Ovary (tissue), 9 donors: ENCODE measurements around the gene PCDHGC3. TPM values are rescaled to one million over a fixed set of nuclear protein-coding genes. Genes with fewer than 3 reads are reported as not detected.

Experiments used
- DNase-seq, 5 donors: peaks; one replicate each; pipeline ENCODE4 v3.0.0-alpha.2; 2019 to 2020
- H3K27ac ChIP-seq, 2 donors: fragments of 200-600 bp; one replicate each; pipeline versions ENCODE4 v1.5.1 to v1.8.0; 2019 to 2022
- H3K27me3 ChIP-seq: fragments of 200-600 bp; one replicate; pipeline ENCODE4 v1.8.0; 2022
- H3K36me3 ChIP-seq: fragments of 200-600 bp; sonication (generic); one replicate; pipeline ENCODE4 v1.5.1; 2019
- H3K4me1 ChIP-seq: one replicate; pipeline ENCODE4 v1.8.1; 2013; ENCODE audit warnings: mild to moderate bottlenecking, moderate library complexity; ENCODE audit not compliant: insufficient read depth
- H3K4me3 ChIP-seq: fragments of 200-600 bp; sonication (generic); one replicate; pipeline ENCODE4 v1.5.1; 2017
- H3K9me3 ChIP-seq, 2 donors: fragments of 200-600 bp in 1 of 2; sonication (generic) in 1 of 2; one replicate each; pipeline versions ENCODE4 v1.5.1 to v1.8.1; 2013 to 2019; ENCODE audit warnings: mild to moderate bottlenecking in 1 of 2, moderate library complexity in 1 of 2
- CTCF ChIP-seq, 3 donors: fragments of 450-650 bp in 2 of 3; fragments of 200-600 bp in 1 of 3; IDR thresholded peaks; one replicate each; pipeline versions ENCODE4 v1.5.1 to v1.8.0; 2016 to 2022; ENCODE audit warnings: antibody characterized with exemption in 3 of 3, mild to moderate bottlenecking in 1 of 3
- EP300 ChIP-seq: sonication (generic); formaldehyde crosslinking; IDR thresholded peaks from one replicate; pipeline ENCODE4 v1.6.1; 2017; ENCODE audit warnings: antibody characterized with exemption
- POLR2A ChIP-seq: fragments of 450-650 bp; IDR thresholded peaks from one replicate; pipeline ENCODE4 v1.6.1; 2017; ENCODE audit warnings: antibody characterized with exemption, mild to moderate bottlenecking, moderate library complexity
- WGBS, 3 donors: extraction: QIAGEN DNeasy Blood & Tissue Kit in 1 of 3; methylation state at CpG; one replicate each; pipeline versions ENCODE4 v1.1.5 to v1.1.7; 2013 to 2017; 5-methylcytosine and 5-hydroxymethylcytosine counted together
- intact Hi-C, 4 donors: fragments of 100-400 bp; cut with DNase I; formaldehyde crosslinking; loops; one replicate each; pipeline versions ENCODE4 v1.11.0 to v1.15.1; 2022 to 2023
- polyA plus RNA-seq, 2 donors: library from polyadenylated mRNA; stranded (reverse); fragments of 200-250 nt in 1 of 2; fragments of 350-450 nt in 1 of 2; fragmentation: Illumina TruSeq in 1 of 2; extraction: RNeasy Lipid Tissue Mini Kit (QIAGEN cat#74804) in 1 of 2; gene quantifications; one replicate each; pipeline ENCODE4 v1.2.3, GENCODE V29; 2013 to 2014
- total RNA-seq, 7 donors: library from RNA; depleted of rRNA in 2 of 7; stranded (reverse); fragments of >200 nt in 2 of 7; fragmentation: NEBNext Ultra II Directional in 3 of 7; extraction: Animal tissue kit (Norgen Biotek cat#: 25700) in 3 of 7; gene quantifications; one replicate each; pipeline versions ENCODE4 v1.1.0 to v1.2.4, GENCODE V29; 2016 to 2023
- donor health status: DM: no; HTN: no; CAD: no; lungs with moderate emphysema.
- donor health status: DM: no; HTN: no; CAD: no.
- donor health status: Bipolar disorder and iron deficiency.
- donor health status: DM: yes; HTN: yes; CAD: no.
- donor health status: DM: no; HTN: no; CAD: no.
- donor health status: DM: yes; HTN: yes; CAD: no.

Gene PCDHGC3
- total and polyA plus RNA-seq, 9 donors, result 19.6 to 92.9 (median 67.7) TPM

- Histone ChIP-seq H3K27ac (no peak overlapping the region), H3K27me3 (no peaks in the 10 kb centered on the region), H3K4me1 (no peaks in the 10 kb centered on the region), H3K9me3 (peaks cover 0 to 34% of the 10 kb centered on the region in 2 donors), H3K36me3 (no peaks in the 10 kb centered on the region), H3K4me3 (no peak overlapping the region)
- 82 to 93% (median 88%) methylated on average over 2 of the region's 2 CpGs for WGBS, 3 donors
- intact Hi-C loops, result no loop called here
- DNase-seq, result no peak
- no peak for TF ChIP-seq POLR2A
- TF ChIP-seq CTCF (IDR thresholded peaks at IDR 0.05), result no peak
- TF ChIP-seq EP300, result no peak
These were observed 41.8 kb upstream of the PCDHGC3 start for GRCh38 chr5:141434006-141434405.

- intact Hi-C loops, result no loop called here
- DNase-seq, result no peak
- Histone ChIP-seq H3K4me1 (no peaks in the 10 kb centered on the region), H3K4me3 (no peak overlapping the region), H3K36me3 (no peaks in the 10 kb centered on the region), H3K27ac (no peak overlapping the region), H3K9me3 (peaks cover 0 to 31% of the 10 kb centered on the region in 2 donors), H3K27me3 (no peaks in the 10 kb centered on the region)
- 89 to 97% (median 93%) methylated on average over 2 of the region's 2 CpGs for WGBS, 3 donors
- TF ChIP-seq EP300 (no peak), CTCF (IDR thresholded peaks at IDR 0.05) (no peak), POLR2A (no peak)
These were observed 38.5 kb upstream of the PCDHGC3 start for GRCh38 chr5:141437221-141437620.

- Histone ChIP-seq H3K27ac (no peak overlapping the region), H3K36me3 (no peaks in the 10 kb centered on the region), H3K27me3 (no peaks in the 10 kb centered on the region), H3K4me3 (no peak overlapping the region), H3K9me3 (peaks cover 0 to 19% of the 10 kb centered on the region in 2 donors), H3K4me1 (no peaks in the 10 kb centered on the region)
- TF ChIP-seq POLR2A, result no peak
- no peak for TF ChIP-seq CTCF (IDR thresholded peaks at IDR 0.05)
- no peak for TF ChIP-seq EP300
- intact Hi-C loops, result no loop called here
- WGBS, 3 donors, result 64 to 71% (median 69%) methylated on average over 10 of the region's 10 CpGs
- no peak for DNase-seq
These were observed 36.2 kb upstream of the PCDHGC3 start for GRCh38 chr5:141439411-141440141.

- no peaks in the 10 kb centered on the region for H3K27me3 ChIP-seq
- no peak for TF ChIP-seq CTCF (IDR thresholded peaks at IDR 0.05)
- no peak for TF ChIP-seq POLR2A
- TF ChIP-seq EP300, result no peak
- H3K4me3 ChIP-seq, result no peak overlapping the region
- intact Hi-C loops, result no loop called here
- H3K36me3 ChIP-seq, result no peaks in the 10 kb centered on the region
- 95 to 96% (median 95%) methylated on average over 9 of the region's 9 CpGs for WGBS, 3 donors
- no peak for DNase-seq
- H3K4me1 ChIP-seq, result no peaks in the 10 kb centered on the region
- H3K9me3 ChIP-seq, result peaks cover 0 to 19% of the 10 kb centered on the region in 2 donors
- no peak overlapping the region for H3K27ac ChIP-seq
These were observed 35.4 kb upstream of the PCDHGC3 start for GRCh38 chr5:141440341-141440740.
